Measurements from ENCODE around the gene RGS7. TPM values are rescaled to one million over a fixed set of nuclear protein-coding genes. Genes with fewer than 3 reads are reported as not detected.

RGS7 gene
- total and polyA plus RNA-seq, 2 of the 4 experiments (the other 2 are of a cell fraction), result 0.58 to 0.72 TPM

- Histone ChIP-seq H3K79me1 (ENCODE audit: low read depth in 1 of 2, low read length in 2 of 2) (no peaks in the 10 kb centered on the region), H3K14ac (replicated peaks; ENCODE audit: low read depth, low read length) (no peak overlapping the region), H4K91ac (ENCODE audit: insufficient read depth, low read depth, low read length) (no peak overlapping the region), H3K36me3 (ENCODE audit: control insufficient read depth, insufficient read depth, low read length) (no peaks in the 10 kb centered on the region), H3K4ac (ENCODE audit: low read depth, low read length) (no peak overlapping the region), H3K4me1 (ENCODE audit: control insufficient read depth, insufficient read depth, low read length) (no peaks in the 10 kb centered on the region), H3K18ac (ENCODE audit: low read depth, low read length) (no peak overlapping the region; the same call in 1 of the 2 replicates), H4K5ac (ENCODE audit: low read depth, low read length) (no peak overlapping the region), H3K4me2 (ENCODE audit: low read depth, low read length) (no peak overlapping the region), H4K20me1 (ENCODE audit: insufficient read depth, low read length) (no peaks in the 10 kb centered on the region), H3K27me3 (ENCODE audit: control insufficient read depth, insufficient read depth, low read length) (no peaks in the 10 kb centered on the region), H2BK120ac (ENCODE audit: low read depth, low read length) (no peak overlapping the region), H4K8ac (ENCODE audit: low read depth in 2 of 2, low read length in 2 of 2) (no peak overlapping the region), H2BK5ac (ENCODE audit: low read depth, low read length, poor library complexity, severe bottlenecking) (no peak overlapping the region), H3K9me3 (ENCODE audit: control insufficient read depth, insufficient read depth, low read length) (no peaks in the 10 kb centered on the region), H3K56ac (ENCODE audit: extremely low read depth, insufficient read depth, low read length) (no peak overlapping the region), H2AK9ac (replicated peaks; ENCODE audit: low read depth, low read length, poor library complexity) (no peak overlapping the region), H3K23ac (ENCODE audit: low read depth, low read length) (no peak overlapping the region; the same call in 1 of the 2 replicates), H3K4me3 (ENCODE audit: insufficient read depth, low read depth, low read length) (no peak overlapping the region), H2AFZ (replicated peaks; ENCODE audit: low read length, poor library complexity) (no peak overlapping the region), H3K9me1 (ENCODE audit: insufficient read depth, low read length) (no peaks in the 10 kb centered on the region), H2BK15ac (ENCODE audit: low read depth, low read length) (no peak overlapping the region), H2AK5ac (ENCODE audit: low read depth, low read length) (no peak overlapping the region), H2BK20ac (ENCODE audit: low read depth, low read length) (no peak overlapping the region), H3K9ac (ENCODE audit: low read depth, low read length) (no peak overlapping the region), H3K27ac (ENCODE audit: insufficient read depth, low read length) (no peak overlapping the region)
- TF ChIP-seq RFX5 (IDR thresholded peaks at IDR 0.05; ENCODE audit: low read depth, low read length), result no peak
- TF ChIP-seq USF2 (IDR thresholded peaks at IDR 0.05; ENCODE audit: low read depth, low read length), result no peak
- TF ChIP-seq FOS (IDR thresholded peaks at IDR 0.05; ENCODE audit: low read depth, low read length), result no peak
- TF ChIP-seq MXI1 (IDR thresholded peaks at IDR 0.05; ENCODE audit: borderline replicate concordance, low read depth, low read length), result no peak
- TF ChIP-seq POLR2A (IDR thresholded peaks at IDR 0.05; ENCODE audit: low read depth, low read length), result no peak
- ATAC-seq (ENCODE audit: low read depth), result no peak
- ChIA-PET CTCF (no interaction called here), POLR2A (ENCODE audit: unreplicated experiment) (no interaction called here)
- in situ Hi-C loops (cut with MboI; ENCODE audit: low sequenced_read_pairs) (no loop called here), dilution Hi-C loops (cut with HindIII; ENCODE audit: low sequenced_read_pairs, unreplicated experiment) (no loop called here), intact Hi-C loops (cut with micrococcal nuclease) (no loop called here)
- WGBS, 2 experiments (ENCODE audit: extremely low coverage in 2 of 2, insufficient read length in 1 of 2), result no CpG with 5 or more reads among the region's 6 CpGs
- no TSS peak for BruUV-seq (replicated peaks)
- DNase-seq, result no peak
Observed at GRCh38 chr1:240794046-240794843, 562.8 kb downstream of the RGS7 start.

All from IMR-90 (cell line).